Lung (tissue), 12 donors: ENCODE data around the gene TRIM44. TPM values are rescaled to one million over a fixed set of nuclear protein-coding genes. Genes with fewer than 3 reads are reported as not detected.
"Not testable (repeated sequence)": the region's sequence is repeated elsewhere in the genome, so short reads cannot be mapped to it uniquely, and the experiment has no call there.

ENCODE experiments used
- ATAC-seq: fragments of 200-7000 bp; cut with Tn5 transposase; one replicate; pipeline ENCODE4 v1.9.1; 2020; ENCODE audit warnings: moderate number of reproducible peaks; ENCODE audit not compliant: insufficient read depth, low FRiP score
- DNase-seq, 3 donors: peaks; one replicate each; pipeline ENCODE4 v3.0.0-alpha.2; 2013 to 2017
- H3K27ac ChIP-seq, 2 donors: one replicate each; pipeline ENCODE4 v1.5.1; 2013; ENCODE audit warnings: mild to moderate bottlenecking in 2 of 2, moderate library complexity in 2 of 2, control low read depth in 1 of 2, inconsistent platforms in 1 of 2, low read depth in 1 of 2, low read length in 1 of 2
- H3K27me3 ChIP-seq, 3 donors: one replicate each; pipeline ENCODE4 v1.5.1; 2013; ENCODE audit warnings: low read length in 2 of 3; ENCODE audit not compliant: control insufficient read depth in 3 of 3, insufficient read depth in 3 of 3
- H3K36me3 ChIP-seq, 4 donors: one replicate each; pipeline ENCODE4 v1.5.1; 2013; ENCODE audit warnings: low read length in 4 of 4, mild to moderate bottlenecking in 1 of 4, moderate library complexity in 1 of 4; ENCODE audit not compliant: control insufficient read depth in 4 of 4, insufficient read depth in 4 of 4
- H3K4me1 ChIP-seq, 5 donors: one replicate each; pipeline ENCODE4 v1.5.1; 2013; ENCODE audit warnings: low read length in 5 of 5, mild to moderate bottlenecking in 2 of 5, moderate library complexity in 1 of 5; ENCODE audit not compliant: control insufficient read depth in 5 of 5, insufficient read depth in 5 of 5
- H3K4me3 ChIP-seq: one replicate; pipeline ENCODE4 v1.5.1; 2013; ENCODE audit warnings: mild to moderate bottlenecking, control low read depth, moderate library complexity
- H3K9ac ChIP-seq, 2 donors: one replicate each; pipeline ENCODE4 v1.5.1; 2013; ENCODE audit warnings: low read length in 2 of 2, control low read depth in 1 of 2; ENCODE audit not compliant: insufficient read depth in 1 of 2
- H3K9me3 ChIP-seq, 4 donors: one replicate each; pipeline ENCODE4 v1.5.1; 2013; ENCODE audit warnings: low read length in 3 of 4, mild to moderate bottlenecking in 1 of 4, moderate library complexity in 1 of 4; ENCODE audit not compliant: control insufficient read depth in 4 of 4, insufficient read depth in 3 of 4
- WGBS, 2 donors: extraction: QIAGEN DNeasy Blood & Tissue Kit; methylation state at CpG; one replicate each; pipeline ENCODE4 v1.1.7; 2013; 5-methylcytosine and 5-hydroxymethylcytosine counted together
- polyA plus RNA-seq, 2 donors: library from polyadenylated mRNA; stranded (reverse); fragments of 200-250 nt; gene quantifications; one replicate each; pipeline ENCODE4 v1.2.1, GENCODE V29; 2013
- total RNA-seq, 2 donors: library from RNA; depleted of rRNA in 1 of 2; stranded (reverse); fragments of >200 nt in 1 of 2; gene quantifications; one replicate each; pipeline ENCODE4 v1.2.1, GENCODE V29; 2014 to 2021
- TF ChIP-seq, protein P1 (sequence below): IDR thresholded peaks from 2 replicates; pipeline ENCODE4 v1.5.1; 2012; ENCODE audit warnings: mild to moderate bottlenecking; ENCODE audit errors: control extremely low read depth, extremely low read depth
- donor health status: control.
- donor health status: control.
- donor health status: Bipolar disorder and iron deficiency.
- donor health status: healthy.
- donor health status: DM: yes; HTN: yes; CAD: no.

Gene TRIM44
- total and polyA plus RNA-seq, 4 donors, result 9.1 to 62.2 (median 22.7) TPM

- DNase-seq (no peak), ATAC-seq (no peak)
- Histone ChIP-seq H3K4me1 (peaks cover 0 to 4% (median 3%) of the 10 kb centered on the region in 5 donors), H3K27ac (no peak overlapping the region), H3K36me3 (no peaks in the 10 kb centered on the region), H3K9ac (no peak overlapping the region), H3K9me3 (no peaks in the 10 kb centered on the region), H3K4me3 (no peak overlapping the region), H3K27me3 (no peaks in the 10 kb centered on the region)
- 94 to 98% methylated on average over 1 of the region's 1 CpG for WGBS, 2 donors
- TF ChIP-seq, protein P1, sequence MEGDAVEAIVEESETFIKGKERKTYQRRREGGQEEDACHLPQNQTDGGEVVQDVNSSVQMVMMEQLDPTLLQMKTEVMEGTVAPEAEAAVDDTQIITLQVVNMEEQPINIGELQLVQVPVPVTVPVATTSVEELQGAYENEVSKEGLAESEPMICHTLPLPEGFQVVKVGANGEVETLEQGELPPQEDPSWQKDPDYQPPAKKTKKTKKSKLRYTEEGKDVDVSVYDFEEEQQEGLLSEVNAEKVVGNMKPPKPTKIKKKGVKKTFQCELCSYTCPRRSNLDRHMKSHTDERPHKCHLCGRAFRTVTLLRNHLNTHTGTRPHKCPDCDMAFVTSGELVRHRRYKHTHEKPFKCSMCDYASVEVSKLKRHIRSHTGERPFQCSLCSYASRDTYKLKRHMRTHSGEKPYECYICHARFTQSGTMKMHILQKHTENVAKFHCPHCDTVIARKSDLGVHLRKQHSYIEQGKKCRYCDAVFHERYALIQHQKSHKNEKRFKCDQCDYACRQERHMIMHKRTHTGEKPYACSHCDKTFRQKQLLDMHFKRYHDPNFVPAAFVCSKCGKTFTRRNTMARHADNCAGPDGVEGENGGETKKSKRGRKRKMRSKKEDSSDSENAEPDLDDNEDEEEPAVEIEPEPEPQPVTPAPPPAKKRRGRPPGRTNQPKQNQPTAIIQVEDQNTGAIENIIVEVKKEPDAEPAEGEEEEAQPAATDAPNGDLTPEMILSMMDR, result no peak
Observed at GRCh38 chr11:35765211-35765610, 102.6 kb downstream of the TRIM44 start.

DNA sequence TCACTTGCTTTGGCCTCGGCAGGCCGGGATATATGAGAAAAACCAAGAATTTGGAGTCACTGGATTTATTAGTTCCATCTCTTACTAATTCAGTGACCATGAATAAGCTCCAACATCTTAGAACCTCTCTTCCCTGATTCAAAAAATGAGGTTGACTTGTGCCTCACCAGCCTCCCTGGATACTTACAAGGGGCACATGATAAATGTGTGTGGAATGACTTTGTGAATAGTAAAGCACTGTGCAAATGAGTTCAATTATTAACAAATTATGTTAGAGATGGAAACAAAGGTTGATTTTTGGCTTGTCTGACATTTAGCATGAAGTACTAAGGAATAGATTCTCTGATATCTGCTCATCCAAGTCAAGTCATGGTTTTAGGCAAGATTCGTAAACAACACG, 104.1 kb downstream of the TRIM44 start:
- TF ChIP-seq, protein P1, result no peak
- no peaks in the 10 kb centered on the region for H3K27me3 ChIP-seq
- H3K4me1 ChIP-seq, result peaks cover 0 to 4% (median 3%) of the 10 kb centered on the region in 5 donors
- 93 to 96% methylated on average over 4 of the region's 4 CpGs for WGBS, 2 donors
- H3K4me3 ChIP-seq, result no peak overlapping the region
- ATAC-seq, result no peak
- H3K27ac ChIP-seq, result no peak overlapping the region
- H3K36me3 ChIP-seq, result no peaks in the 10 kb centered on the region
- no peaks in the 10 kb centered on the region for H3K9me3 ChIP-seq
- DNase-seq, result no peak
- no peak overlapping the region for H3K9ac ChIP-seq

GRCh38 chr11:35770425-35770824, 107.8 kb downstream of the TRIM44 start:
- H3K9me3 ChIP-seq, DNase-seq: not testable (repeated sequence)
- 93 to 97% methylated on average over 1 of the region's 1 CpG for WGBS, 2 donors

DNA sequence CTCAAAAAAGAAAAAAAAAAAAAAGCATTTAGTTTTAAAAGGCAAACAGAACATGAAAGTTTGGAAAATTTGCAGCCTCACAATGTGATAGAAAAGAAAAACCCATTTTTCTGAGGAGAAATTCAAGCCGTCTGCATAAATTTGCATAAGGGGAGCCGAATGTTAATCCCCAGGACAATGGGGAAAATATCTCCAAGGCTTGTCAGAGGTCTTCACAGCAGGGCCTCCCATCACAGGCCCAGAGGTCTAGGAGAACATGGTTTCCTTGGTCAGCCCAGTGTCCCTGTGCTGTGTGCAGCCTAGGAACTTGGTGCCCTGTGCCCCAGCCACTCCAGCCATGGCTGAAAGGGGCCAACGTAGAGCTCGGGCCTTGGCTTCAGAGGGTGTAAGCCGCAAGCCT, 109.1 kb downstream of the TRIM44 start:
- no peaks in the 10 kb centered on the region for H3K9me3 ChIP-seq
- H3K36me3 ChIP-seq, result no peaks in the 10 kb centered on the region
- TF ChIP-seq, protein P1, result no peak

More at GRCh38 chr11:35770425-35770824, 107.8 kb downstream of the TRIM44 start:
- H3K27ac ChIP-seq, H3K4me1 ChIP-seq, H3K9ac ChIP-seq, H3K36me3 ChIP-seq, ATAC-seq, H3K27me3 ChIP-seq, H3K4me3 ChIP-seq: not testable (repeated sequence)

GRCh38 chr11:35777241-35777640, 114.7 kb downstream of the TRIM44 start:
- not testable (repeated sequence) for H3K9me3 ChIP-seq, H3K27me3 ChIP-seq, H3K36me3 ChIP-seq, H3K4me3 ChIP-seq, DNase-seq, H3K9ac ChIP-seq, ATAC-seq, H3K27ac ChIP-seq
- peaks cover 0 to 12% (median 4%) of the 10 kb centered on the region in 5 donors for H3K4me1 ChIP-seq
- WGBS, 2 donors, result 91 to 97% methylated on average over 3 of the region's 3 CpGs

More for the DNA sequence above, 109.1 kb downstream of the TRIM44 start:
- Histone ChIP-seq H3K4me3 (no peak overlapping the region), H3K27me3 (no peaks in the 10 kb centered on the region), H3K4me1 (no peaks in the 10 kb centered on the region), H3K27ac (no peak overlapping the region), H3K9ac (no peak overlapping the region)
- no peak for ATAC-seq
- no peak for DNase-seq
- 97 to 98% methylated on average over 5 of the region's 5 CpGs for WGBS, 2 donors

DNA sequence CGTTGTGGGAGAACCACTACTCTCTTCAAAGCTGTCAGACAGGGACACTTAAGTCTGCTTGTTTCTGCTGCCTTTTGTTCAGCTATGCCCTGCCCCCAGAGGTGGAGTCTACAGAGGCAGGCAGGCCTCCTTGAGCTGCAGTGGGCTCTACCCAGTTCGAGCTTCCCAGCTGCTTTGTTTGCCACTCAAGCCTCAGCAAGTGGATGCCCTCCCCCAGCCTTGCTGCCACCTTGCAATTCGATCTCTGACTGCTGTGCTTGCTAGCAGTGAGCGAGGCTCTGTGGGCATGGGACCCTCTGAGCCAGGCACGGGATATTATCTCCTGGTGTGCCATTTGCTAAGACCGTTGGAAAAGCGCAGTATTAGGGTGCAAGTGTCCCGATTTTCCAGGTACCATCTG, 116.4 kb downstream of the TRIM44 start:
- not testable (repeated sequence) for ATAC-seq, H3K9me3 ChIP-seq, DNase-seq, H3K27ac ChIP-seq, H3K4me3 ChIP-seq, H3K36me3 ChIP-seq, H3K27me3 ChIP-seq, H3K9ac ChIP-seq
- 86 to 91% methylated on average over 8 of the region's 8 CpGs for WGBS, 2 donors
- H3K4me1 ChIP-seq, result peaks cover 0 to 16% (median 4%) of the 10 kb centered on the region in 5 donors
